GM20000 (cell line): Measurements from ENCODE around the gene TNIP1.

Experiments used
- DNase-seq: peaks from one replicate; pipeline ENCODE4 v3.0.0; 2012; ENCODE audit warnings: low spot score
- TF ChIP-seq, protein P1 (sequence below): IDR thresholded peaks from 2 replicates; pipeline ENCODE4 v1.5.1; 2012; ENCODE audit warnings: mild to moderate bottlenecking, control low read depth; ENCODE audit errors: extremely low read depth, missing control alignments

TNIP1 gene

DNA sequence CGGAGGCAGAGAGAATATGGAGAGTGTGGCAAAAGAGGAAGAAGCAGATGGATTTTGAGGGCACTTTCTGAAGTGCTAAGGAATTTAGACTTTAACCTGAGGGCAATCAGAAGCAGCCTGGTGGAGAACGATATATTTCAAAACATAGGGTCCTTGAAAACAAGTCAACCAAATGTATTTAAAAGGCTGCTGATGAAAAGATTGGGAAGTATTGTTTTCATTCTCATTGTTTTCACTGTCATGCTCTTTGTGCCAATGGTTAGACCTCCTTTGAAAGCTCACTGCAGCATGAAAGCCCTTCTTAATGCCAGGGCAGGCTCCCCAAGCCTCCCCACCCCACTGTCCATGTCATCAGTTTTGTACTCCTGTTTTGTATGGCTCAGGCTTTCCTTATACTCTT lies 62.9 kb downstream of the TNIP1 start:
- TF ChIP-seq, protein P1, sequence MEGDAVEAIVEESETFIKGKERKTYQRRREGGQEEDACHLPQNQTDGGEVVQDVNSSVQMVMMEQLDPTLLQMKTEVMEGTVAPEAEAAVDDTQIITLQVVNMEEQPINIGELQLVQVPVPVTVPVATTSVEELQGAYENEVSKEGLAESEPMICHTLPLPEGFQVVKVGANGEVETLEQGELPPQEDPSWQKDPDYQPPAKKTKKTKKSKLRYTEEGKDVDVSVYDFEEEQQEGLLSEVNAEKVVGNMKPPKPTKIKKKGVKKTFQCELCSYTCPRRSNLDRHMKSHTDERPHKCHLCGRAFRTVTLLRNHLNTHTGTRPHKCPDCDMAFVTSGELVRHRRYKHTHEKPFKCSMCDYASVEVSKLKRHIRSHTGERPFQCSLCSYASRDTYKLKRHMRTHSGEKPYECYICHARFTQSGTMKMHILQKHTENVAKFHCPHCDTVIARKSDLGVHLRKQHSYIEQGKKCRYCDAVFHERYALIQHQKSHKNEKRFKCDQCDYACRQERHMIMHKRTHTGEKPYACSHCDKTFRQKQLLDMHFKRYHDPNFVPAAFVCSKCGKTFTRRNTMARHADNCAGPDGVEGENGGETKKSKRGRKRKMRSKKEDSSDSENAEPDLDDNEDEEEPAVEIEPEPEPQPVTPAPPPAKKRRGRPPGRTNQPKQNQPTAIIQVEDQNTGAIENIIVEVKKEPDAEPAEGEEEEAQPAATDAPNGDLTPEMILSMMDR = no peak

DNA sequence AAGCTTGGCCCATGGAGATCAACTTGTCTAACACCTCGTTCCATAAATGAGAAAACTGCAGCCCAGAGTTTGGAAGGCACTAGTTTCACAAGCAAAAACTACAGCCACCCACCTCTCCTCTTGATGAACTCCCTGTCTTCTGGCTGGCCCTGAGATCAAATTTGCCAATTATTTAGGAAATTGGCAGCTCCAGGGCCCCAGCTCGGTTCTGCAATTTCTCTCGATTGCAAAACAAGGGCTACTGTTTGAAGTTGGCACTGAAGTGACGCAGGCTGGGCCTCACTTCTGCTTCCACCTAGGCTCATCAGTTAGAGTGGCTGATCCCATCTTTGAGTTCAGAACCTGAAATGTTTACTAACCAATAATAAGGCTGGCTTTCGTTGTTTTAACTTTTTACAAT lies 64.1 kb downstream of the TNIP1 start:
- TF ChIP-seq, protein P1 = no peak
- no peak for DNase-seq

More for the DNA sequence above, 62.9 kb downstream of the TNIP1 start:
- DNase-seq = no peak

DNA sequence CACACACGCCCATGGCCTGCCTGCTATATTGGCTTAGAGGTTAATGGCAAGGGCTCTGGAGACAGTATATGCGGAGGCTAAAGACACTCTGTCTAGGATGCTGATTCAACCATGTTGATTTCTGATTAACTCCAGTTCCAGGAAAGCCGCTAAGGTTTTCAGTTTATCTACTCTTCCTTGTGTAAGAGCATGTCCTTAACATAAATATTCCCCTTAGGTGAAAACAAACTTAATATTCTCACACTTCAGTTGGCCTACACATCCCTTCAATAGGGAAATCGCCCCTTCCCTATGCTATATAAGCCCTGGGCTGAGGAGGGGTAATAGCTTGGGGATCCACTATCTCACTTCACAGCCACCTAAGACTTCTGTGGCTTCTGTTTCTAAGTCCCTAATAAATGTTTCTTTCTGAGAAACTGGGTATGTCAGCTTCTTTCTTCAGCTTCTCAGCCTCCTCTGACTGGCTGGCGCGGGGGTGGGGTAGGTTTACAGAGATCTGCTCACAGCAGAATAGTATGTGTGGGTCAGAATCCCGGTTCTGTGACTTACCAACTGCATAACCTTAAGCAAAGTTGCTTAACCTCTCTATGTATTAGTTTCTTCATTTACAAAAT lies 64.8 kb downstream of the TNIP1 start:
- DNase-seq = no peak
- TF ChIP-seq, protein P1 = no peak

DNA sequence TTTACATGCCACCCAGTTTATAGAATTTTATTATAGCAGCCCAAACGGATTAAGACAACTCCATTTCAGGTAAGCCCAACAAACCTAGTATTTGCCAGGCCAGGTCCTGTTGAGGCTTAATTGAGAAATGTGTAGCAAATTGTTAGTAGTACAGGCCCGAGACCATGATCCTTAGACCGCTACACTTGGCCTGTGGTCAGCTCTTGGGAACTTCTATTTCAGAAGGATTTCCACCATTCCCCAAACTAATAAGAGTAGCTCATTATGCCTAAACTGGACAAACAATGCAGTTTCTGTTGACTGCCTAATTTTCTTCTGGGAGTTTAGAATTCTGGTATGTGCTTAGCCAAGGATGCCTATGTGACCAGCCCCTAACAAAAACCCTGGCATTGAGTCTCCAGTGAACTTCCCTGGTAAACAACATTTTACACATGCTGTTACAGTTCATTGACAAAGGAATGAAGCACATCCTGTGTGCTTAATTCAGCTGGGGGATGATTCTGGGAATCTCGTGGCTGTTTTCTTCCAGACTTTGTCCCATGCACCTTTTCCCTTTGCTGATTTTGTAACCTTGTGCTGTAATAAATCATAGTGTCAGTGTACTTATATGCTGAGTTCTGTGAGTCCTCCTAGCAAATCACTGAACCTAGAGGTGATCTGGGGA lies 66.0 kb downstream of the TNIP1 start:
- DNase-seq = no peak
- TF ChIP-seq, protein P1 = no peak

DNA sequence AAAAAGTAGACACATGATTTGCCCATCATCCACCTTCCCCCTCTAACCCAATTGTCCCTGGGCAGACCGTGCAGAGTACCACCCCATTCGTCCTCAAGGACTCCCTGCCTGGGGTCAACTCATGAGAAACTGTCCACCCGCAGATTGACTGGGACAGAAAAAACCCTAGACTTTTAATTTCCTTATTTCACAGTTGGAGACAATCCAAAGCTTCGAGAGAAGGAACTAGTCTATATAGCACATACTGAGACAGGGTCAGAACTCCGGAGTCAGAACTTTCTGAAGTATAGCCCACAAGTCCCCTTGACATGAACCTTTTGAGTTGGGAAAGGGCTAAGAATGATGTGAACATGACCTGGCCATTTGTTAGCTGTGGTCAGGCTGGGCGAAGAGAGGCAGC lies 68.0 kb downstream of the TNIP1 start:
- DNase-seq = no peak
- TF ChIP-seq, protein P1 = no peak

DNA sequence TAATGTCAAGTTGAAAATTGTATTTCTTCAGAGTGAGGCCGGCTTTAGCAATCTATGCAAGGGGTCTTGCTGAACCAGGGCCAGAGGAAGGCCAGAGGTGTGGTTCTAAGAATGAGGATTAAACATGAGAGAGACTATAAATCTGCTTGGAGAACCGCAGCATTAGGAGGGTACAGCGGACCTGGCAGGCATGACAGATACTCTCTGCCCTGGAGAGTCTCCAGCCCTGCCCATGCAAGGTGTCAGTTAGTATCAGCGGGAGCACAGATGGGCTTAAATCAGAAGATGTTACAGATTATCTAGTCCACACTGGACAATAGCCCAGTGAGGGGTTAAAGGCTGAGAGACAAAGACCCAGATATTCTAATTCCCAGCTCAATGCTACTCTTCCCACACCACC lies 71.9 kb downstream of the TNIP1 start:
- TF ChIP-seq, protein P1 = no peak
- no peak for DNase-seq

DNA sequence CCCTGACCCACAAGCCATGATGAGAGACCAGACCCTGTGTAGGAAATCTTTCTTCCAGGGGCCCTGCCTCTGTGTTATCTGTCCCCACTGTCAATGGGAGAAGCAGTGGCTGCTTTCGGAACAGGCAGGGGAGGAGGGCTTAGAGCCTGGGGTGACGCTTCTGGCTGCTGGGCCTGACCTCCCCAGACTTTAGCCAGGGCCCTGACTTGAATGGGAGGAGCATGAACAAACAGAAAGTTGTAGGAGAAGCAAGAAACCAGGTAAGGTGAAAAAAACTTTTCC lies 72.7 kb downstream of the TNIP1 start:
- TF ChIP-seq, protein P1 = no peak
- DNase-seq = no peak
